22Rv1 (cell line): Measurements from ENCODE around the gene C22orf23.
A peak's percentile ranks its signal among the peaks of the same experiment; 100 is the strongest.

Experiments
- H3K27ac ChIP-seq: fragments of 450-650 bp; 2 replicates; pipeline ENCODE4 v1.5.1; 2017
- ZFX ChIP-seq: fragments of 450-650 bp; IDR thresholded peaks from 2 replicates; pipeline ENCODE4 v1.6.1; 2017; ENCODE audit warnings: antibody characterized with exemption, borderline replicate concordance
- TF ChIP-seq, protein P1 (sequence below): fragments of 450-650 bp; IDR thresholded peaks from 2 replicates; pipeline ENCODE4 v1.5.1; 2017; ENCODE audit warnings: mild to moderate bottlenecking

Gene C22orf23

DNA sequence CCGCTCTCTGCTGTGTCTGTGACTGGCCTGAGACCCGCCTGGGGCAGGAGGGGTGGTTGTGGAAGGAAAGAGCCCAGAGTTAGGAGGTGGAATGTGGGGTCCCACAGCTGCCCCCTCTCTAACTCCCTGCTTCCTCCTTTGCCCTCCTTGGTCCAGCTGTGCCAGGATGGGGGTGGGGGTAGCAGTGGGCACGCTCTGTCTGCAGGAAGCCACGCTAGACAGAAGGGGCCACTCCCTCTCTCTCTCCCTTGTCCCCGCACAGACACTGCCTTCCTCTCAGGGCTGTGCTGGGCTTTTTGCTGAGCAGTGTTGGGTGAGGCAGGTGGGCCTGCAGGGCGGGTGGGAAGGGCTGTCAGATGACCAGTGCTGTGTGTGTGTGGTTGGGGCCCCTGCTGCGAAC, 33.0 kb upstream of the C22orf23 start:
- TF ChIP-seq ZFX = no peak
- TF ChIP-seq, protein P1, sequence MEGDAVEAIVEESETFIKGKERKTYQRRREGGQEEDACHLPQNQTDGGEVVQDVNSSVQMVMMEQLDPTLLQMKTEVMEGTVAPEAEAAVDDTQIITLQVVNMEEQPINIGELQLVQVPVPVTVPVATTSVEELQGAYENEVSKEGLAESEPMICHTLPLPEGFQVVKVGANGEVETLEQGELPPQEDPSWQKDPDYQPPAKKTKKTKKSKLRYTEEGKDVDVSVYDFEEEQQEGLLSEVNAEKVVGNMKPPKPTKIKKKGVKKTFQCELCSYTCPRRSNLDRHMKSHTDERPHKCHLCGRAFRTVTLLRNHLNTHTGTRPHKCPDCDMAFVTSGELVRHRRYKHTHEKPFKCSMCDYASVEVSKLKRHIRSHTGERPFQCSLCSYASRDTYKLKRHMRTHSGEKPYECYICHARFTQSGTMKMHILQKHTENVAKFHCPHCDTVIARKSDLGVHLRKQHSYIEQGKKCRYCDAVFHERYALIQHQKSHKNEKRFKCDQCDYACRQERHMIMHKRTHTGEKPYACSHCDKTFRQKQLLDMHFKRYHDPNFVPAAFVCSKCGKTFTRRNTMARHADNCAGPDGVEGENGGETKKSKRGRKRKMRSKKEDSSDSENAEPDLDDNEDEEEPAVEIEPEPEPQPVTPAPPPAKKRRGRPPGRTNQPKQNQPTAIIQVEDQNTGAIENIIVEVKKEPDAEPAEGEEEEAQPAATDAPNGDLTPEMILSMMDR = no peak
- H3K27ac ChIP-seq = no peak overlapping the region

DNA sequence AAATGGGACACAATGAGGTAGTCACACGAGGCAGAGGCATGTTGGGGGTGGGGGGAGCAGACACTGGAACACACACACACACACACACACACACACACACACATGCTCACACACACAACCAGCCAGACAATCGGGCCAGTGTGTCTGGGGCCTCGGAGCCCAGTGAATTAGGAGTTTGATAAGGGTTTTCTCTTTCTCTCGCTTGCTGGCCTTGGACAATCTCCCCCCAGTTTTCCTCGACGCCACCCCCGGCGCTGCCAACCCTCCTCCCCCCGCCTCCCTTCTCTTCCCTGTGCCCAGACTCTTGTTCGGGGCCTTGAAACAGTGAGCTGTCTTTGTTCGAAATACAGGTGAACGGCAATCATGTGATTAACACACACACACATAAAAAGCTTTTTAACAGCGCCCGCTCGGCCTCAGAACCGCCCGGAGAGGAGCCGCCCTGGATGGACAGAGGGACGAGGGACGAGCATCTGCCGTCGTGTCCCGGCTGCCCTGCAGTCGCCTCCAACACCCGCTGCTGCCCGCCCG, 32.4 kb upstream of the C22orf23 start:
- TF ChIP-seq, protein P1 = no peak
- no peak for TF ChIP-seq ZFX
- no peak overlapping the region for H3K27ac ChIP-seq

DNA sequence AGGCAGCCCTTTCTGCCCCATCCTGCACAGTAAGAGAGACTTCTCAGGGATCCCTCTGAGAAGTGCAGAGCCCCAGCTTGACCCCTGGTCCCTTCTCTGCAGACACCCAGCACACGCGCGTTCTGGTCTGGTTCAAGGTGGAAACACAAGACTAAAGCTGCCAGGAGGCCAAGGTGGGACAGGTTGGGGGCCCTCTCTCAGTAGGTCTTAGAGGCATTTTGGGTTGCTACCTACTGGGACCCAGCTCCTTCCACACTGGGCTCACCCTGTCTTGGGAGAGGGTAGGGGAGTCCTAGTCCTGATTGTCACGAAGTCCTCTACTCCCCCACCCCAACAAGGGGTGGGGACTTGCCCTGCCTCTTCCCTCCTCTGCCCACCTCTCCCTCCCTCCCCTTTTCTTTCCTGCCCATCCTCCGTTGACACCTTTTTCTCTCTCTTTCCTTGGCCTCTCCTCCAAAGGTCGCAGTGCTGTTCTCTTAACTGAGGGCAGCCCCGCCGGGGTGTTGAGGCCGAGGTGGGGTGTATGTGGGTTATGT, 31.7 kb upstream of the C22orf23 start:
- no peak for TF ChIP-seq ZFX
- TF ChIP-seq, protein P1 = no peak
- no peak overlapping the region for H3K27ac ChIP-seq

DNA sequence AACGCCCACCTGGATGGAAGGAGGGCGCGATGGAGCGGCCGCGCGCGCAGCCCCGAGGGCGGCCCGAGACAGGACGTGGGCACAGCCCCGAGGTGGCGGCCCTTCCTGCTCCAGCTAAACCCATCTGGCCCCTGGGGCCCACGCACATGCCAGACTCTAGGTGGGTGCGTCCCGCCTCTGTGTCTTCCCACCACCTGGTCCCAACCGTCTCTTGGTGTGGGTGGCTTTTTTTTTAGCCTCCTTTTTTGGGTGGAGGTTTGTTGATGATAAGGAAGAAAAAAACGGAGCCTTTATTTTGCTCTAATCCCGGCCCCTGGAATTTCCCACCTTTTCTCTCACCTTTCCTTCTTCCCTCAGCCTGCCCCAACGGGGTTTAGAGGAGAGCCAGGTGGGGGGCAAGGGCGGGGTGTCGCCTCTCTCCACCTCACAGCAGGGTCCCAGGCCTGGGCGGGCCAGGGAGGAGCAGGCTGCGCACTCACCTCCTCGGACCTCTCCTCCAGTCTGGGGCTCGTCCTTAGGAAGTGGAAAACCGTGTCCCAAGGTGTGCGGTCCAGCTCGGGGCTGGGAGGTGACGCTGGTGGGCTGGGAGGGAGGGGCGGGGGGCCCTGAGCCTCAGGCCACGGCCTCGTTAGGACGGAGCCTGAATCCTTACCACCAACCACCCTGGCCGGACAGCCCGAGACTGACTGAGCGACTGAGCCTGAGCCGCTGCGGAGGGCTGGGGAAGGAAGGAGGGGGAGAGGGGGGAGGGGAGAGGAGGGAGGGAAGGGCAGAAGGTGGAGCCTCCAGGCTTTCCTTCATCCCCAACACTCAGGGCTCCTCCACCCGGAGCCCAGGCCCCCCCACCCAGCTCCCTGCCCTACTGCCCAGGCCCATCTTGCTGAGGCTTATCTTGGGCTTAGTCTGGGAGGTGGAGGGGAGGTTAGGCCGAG, 30.7 kb upstream of the C22orf23 start, which contains the start of gene SOX10:
SOX10 (minus strand) TSS at position 696 of the 932 bp plus-strand sequence. CDS start 771 bp downstream, outside the sequence.
- TF ChIP-seq, protein P1 = no peak
- no peak for TF ChIP-seq ZFX
- H3K27ac ChIP-seq = no peak within 1 kb of the TSS

DNA sequence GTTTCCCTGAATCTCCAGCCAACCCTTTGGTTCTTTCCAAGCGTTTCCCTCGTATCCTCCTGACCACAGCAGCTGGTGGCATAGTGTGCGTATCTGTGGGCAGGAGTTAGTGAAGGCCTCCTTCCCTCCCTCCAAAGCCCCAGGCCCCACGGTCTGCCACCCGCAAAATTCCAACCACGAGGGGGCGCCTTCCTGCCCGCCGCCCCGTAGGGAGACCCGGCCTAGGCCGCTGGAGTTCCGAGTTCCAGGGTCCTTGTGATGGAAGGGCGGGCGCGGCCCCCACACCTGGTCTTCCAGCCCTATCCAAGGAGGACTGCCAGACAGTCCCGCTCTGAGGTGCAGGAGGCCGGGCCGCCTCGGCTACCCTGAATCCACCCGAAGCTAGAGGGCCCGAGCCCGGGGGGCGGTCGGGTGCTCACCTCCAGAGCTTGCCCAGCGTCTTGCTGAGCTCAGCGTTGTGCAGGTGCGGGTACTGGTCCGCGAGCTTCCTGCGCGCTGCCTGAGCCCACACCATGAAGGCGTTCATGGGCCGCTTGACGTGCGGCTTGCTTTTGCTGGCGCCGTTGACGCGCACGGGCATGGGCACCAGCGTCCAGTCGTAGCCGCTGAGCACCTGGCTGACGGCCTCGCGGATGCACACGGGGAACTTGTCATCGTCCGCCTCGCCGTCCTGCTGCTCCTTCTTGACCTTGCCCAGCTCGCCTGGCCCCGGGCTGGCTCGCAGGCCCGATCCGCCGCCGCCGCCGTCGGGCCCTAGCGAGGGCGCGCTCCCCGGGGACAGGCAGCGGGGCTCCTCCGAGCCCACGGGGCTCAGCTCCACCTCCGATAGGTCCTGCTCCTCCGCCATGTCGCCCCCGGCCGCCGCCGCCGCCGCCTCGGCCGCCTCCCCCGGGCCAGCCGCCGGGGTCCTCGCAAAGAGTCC, 29.8 kb upstream of the C22orf23 start:
- no peak for TF ChIP-seq ZFX
- TF ChIP-seq, protein P1 = peak; percentile 49
- no peak overlapping the region for H3K27ac ChIP-seq

DNA sequence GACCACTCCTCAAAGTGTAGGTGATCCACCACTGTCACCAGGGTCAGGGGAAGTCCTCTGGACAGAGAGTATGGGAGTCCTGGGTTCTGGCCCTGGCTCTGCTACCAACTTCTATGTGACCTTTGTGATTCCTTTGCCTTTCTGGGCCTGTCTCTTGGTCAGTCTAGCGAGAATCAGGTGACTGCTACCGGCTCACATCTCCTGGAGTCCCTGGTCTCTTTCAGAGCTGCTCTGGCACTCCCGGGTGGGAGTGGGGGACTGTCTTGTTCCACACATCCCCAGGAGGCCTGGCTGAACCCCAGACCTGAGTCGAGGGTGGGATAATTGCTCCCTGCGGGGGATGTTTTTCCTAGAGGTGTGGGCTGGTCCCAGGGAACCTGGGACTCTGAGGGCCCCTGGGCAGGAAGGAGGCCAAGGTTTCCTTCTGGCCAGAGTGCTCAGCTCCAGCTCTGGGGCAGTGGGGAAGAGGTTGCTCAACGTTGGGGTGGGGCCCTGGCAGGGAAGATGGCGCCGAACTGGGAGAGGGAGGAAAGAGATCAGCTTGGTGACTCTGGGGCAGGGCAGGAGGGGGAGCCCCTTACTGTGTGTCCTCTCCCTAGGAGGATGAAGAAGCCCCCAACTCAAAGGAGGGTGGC, 28.9 kb upstream of the C22orf23 start:
- TF ChIP-seq, protein P1 = no peak
- TF ChIP-seq ZFX = no peak
- H3K27ac ChIP-seq = no peak overlapping the region
